Endodermal cell (in vitro differentiated cells): Measurements from ENCODE around the gene SEMA3G. TPM values are rescaled to one million over a fixed set of nuclear protein-coding genes. Genes with fewer than 3 reads are reported as not detected.

Experiments used
- DNase-seq: peaks from one replicate; pipeline ENCODE4 v3.0.0-alpha.2; 2017
- H3K27ac ChIP-seq: 2 replicates; pipeline ENCODE4 v1.5.1; 2013; ENCODE audit warnings: mild to moderate bottlenecking, low read depth, low read length, moderate library complexity
- H3K27me3 ChIP-seq: 2 replicates; pipeline ENCODE4 v1.6.1; 2013; ENCODE audit warnings: mild to moderate bottlenecking, low read length, moderate library complexity; ENCODE audit not compliant: insufficient read depth, control insufficient read depth, poor library complexity, severe bottlenecking
- H3K36me3 ChIP-seq: 2 replicates; pipeline ENCODE4 v1.7.0; 2013; ENCODE audit warnings: mild to moderate bottlenecking, low read length, moderate library complexity; ENCODE audit not compliant: control insufficient read depth, insufficient read depth
- H3K4me1 ChIP-seq: one replicate; pipeline ENCODE4 v1.7.0; 2013; ENCODE audit warnings: low read length; ENCODE audit not compliant: control insufficient read depth, insufficient read depth
- H3K4me3 ChIP-seq: 2 replicates; pipeline ENCODE4 v1.5.1; 2013; ENCODE audit warnings: mild to moderate bottlenecking, low read length, moderate library complexity
- H3K9ac ChIP-seq: 2 replicates; pipeline ENCODE4 v1.6.1; 2013; ENCODE audit warnings: mild to moderate bottlenecking, low read length, moderate library complexity; ENCODE audit not compliant: poor library complexity, severe bottlenecking; ENCODE audit errors: extremely low read depth
- H3K9me3 ChIP-seq: 2 replicates; pipeline ENCODE4 v1.6.1; 2013; ENCODE audit warnings: mild to moderate bottlenecking, low read length, moderate library complexity; ENCODE audit not compliant: control insufficient read depth
- H3K27ac Mint-ChIP-seq: 2 replicates; pipeline ENCODE4 v1.8.0; 2020; ENCODE audit warnings: mixed read lengths
- H3K27me3 Mint-ChIP-seq: 2 replicates; pipeline ENCODE4 v1.8.0; 2021; ENCODE audit warnings: mild to moderate bottlenecking, mixed read lengths; ENCODE audit not compliant: insufficient read depth
- H3K36me3 Mint-ChIP-seq: 2 replicates; pipeline ENCODE4 v1.8.0; 2020; ENCODE audit warnings: low read depth, mixed read lengths
- H3K4me1 Mint-ChIP-seq: 2 replicates; pipeline ENCODE4 v1.8.0; 2020; ENCODE audit warnings: mixed read lengths
- H3K4me3 Mint-ChIP-seq: 2 replicates; pipeline ENCODE4 v1.8.0; 2020; ENCODE audit warnings: mild to moderate bottlenecking, moderate library complexity, mixed read lengths
- H3K9me3 Mint-ChIP-seq: 2 replicates; pipeline ENCODE4 v1.8.0; 2020; ENCODE audit warnings: mild to moderate bottlenecking, mixed read lengths
- WGBS, 2 experiments: methylation state at CpG; one replicate each; pipeline versions ENCODE4 v1.1.5 to v1.1.7; 2013; ENCODE audit warnings: missing lambda C conversion rate in 2 of 2, mixed read lengths in 1 of 2; ENCODE audit not compliant: insufficient coverage in 1 of 2, insufficient read length in 1 of 2; 5-methylcytosine and 5-hydroxymethylcytosine counted together
- total RNA-seq, 2 donors: library from RNA; stranded (reverse); fragmentation: NEBNext Ultra II Directional in 1 of 2; extraction: Animal tissue kit (Norgen Biotek cat#: 25700) in 1 of 2; gene quantifications; 2 replicates in 1 of 2; 3 replicates in 1 of 2; pipeline ENCODE4 v1.2.1, GENCODE V29; 2021
- TF ChIP-seq, protein P1 (sequence below): fragments of 200-600 bp; sonication (generic); conservative IDR thresholded peaks from 2 replicates; pipeline ENCODE4 v1.5.0; 2021; ENCODE audit warnings: antibody characterized with exemption, mild to moderate bottlenecking

SEMA3G gene
- total RNA-seq, 2 donors from 2014 or later = 2.5 to 8.6 TPM

DNA sequence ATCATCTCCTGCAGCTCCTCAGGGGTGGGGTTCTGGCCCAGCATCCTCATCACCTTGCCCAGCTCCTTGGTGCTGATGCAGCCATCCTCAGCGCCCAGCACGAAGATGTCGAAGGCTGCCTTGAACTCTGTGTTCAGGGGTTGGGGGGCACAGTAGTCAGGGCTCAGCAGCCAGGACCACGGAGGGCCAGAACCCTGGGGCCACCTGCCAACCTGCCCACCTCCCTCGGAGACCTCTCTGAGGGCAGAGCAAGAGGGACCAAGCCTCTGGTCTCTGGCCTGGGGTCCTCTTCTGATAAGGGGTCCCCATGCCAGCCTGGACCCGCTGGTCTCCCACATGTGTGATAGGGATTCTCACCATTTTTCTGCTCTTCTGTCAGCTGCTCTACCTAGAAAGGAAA is 7.2 kb upstream of the SEMA3G start:
- peaks cover 11% of the 10 kb centered on the region for H3K36me3 ChIP-seq
- peaks cover 1% of the 10 kb centered on the region for H3K36me3 Mint-ChIP-seq
- H3K9ac ChIP-seq = no peak overlapping the region
- H3K4me3 Mint-ChIP-seq = no peak overlapping the region
- WGBS, 2 experiments = 97 to 98% methylated on average over 6 of the region's 6 CpGs
- no peaks in the 10 kb centered on the region for H3K9me3 Mint-ChIP-seq
- H3K27me3 ChIP-seq = no peaks in the 10 kb centered on the region
- peaks cover 18% of the 10 kb centered on the region for H3K4me1 ChIP-seq
- DNase-seq = no peak
- H3K27ac Mint-ChIP-seq = no peak overlapping the region
- no peaks in the 10 kb centered on the region for H3K9me3 ChIP-seq
- peaks cover 29% of the 10 kb centered on the region for H3K4me1 Mint-ChIP-seq
- H3K4me3 ChIP-seq = peak overlapping the region; percentile 60
- TF ChIP-seq, protein P1, sequence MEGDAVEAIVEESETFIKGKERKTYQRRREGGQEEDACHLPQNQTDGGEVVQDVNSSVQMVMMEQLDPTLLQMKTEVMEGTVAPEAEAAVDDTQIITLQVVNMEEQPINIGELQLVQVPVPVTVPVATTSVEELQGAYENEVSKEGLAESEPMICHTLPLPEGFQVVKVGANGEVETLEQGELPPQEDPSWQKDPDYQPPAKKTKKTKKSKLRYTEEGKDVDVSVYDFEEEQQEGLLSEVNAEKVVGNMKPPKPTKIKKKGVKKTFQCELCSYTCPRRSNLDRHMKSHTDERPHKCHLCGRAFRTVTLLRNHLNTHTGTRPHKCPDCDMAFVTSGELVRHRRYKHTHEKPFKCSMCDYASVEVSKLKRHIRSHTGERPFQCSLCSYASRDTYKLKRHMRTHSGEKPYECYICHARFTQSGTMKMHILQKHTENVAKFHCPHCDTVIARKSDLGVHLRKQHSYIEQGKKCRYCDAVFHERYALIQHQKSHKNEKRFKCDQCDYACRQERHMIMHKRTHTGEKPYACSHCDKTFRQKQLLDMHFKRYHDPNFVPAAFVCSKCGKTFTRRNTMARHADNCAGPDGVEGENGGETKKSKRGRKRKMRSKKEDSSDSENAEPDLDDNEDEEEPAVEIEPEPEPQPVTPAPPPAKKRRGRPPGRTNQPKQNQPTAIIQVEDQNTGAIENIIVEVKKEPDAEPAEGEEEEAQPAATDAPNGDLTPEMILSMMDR = no peak
- H3K27ac ChIP-seq = no peak overlapping the region
- no peaks in the 10 kb centered on the region for H3K27me3 Mint-ChIP-seq

GRCh38 chr3:52451237-52452083 is 6.6 kb upstream of the SEMA3G start:
- no peaks in the 10 kb centered on the region for H3K9me3 Mint-ChIP-seq
- H3K9me3 ChIP-seq = no peaks in the 10 kb centered on the region
- H3K4me1 ChIP-seq = peaks cover 18% of the 10 kb centered on the region
- no peak overlapping the region for H3K4me3 Mint-ChIP-seq
- H3K27ac Mint-ChIP-seq = peak overlapping the region; percentile 38
- TF ChIP-seq, protein P1 = peak; percentile 53
- H3K9ac ChIP-seq = no peak overlapping the region
- peak; percentile 56 for DNase-seq
- H3K36me3 Mint-ChIP-seq = no peaks in the 10 kb centered on the region
- H3K27me3 ChIP-seq = no peaks in the 10 kb centered on the region
- no peaks in the 10 kb centered on the region for H3K27me3 Mint-ChIP-seq
- H3K4me3 ChIP-seq = no peak overlapping the region
- H3K36me3 ChIP-seq = peaks cover 11% of the 10 kb centered on the region
- H3K27ac ChIP-seq = no peak overlapping the region
- 92 to 95% methylated on average over 17 to 24 of the region's 24 CpGs for WGBS, 2 experiments
- peaks cover 25% of the 10 kb centered on the region for H3K4me1 Mint-ChIP-seq

DNA sequence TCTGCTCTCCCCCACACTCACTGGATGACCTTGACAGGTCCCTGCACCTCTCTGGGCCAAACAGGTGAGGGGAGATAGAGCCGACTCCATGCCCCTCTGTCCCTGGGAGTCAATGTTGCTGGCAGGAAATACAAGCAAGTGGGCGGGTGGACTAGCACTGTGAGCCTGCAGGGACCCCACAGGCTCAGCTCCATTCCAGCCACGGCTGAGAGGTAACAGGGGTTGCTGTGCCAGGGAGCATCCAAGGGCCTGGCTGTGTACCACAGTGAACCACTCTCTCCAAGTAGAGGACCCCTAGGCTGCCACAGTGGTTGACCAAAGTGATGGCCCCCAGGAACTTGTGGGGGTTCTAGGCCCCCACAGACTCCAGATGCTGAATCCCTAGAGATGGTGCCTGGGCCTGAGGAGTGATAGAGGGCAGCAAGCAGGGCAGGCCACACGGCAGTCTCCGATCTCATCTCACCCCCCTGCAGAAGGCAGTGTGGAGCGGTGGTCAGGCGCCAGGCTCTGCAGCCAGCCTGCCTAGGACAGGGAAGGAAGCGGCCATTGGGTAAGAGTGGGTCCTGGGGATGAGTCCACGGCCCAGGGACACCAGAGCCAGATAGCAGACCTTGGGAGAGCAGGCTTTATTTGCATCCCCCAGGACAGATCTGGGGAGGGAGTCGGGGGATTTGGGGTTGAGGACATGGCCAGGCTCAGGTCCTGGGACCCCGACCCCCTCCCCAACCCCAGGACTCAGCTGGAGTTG is 5.8 kb upstream of the SEMA3G start:
- no peak overlapping the region for H3K27ac ChIP-seq
- H3K9ac ChIP-seq = no peak overlapping the region
- H3K9me3 Mint-ChIP-seq = no peaks in the 10 kb centered on the region
- H3K36me3 Mint-ChIP-seq = no peaks in the 10 kb centered on the region
- H3K27me3 ChIP-seq = no peaks in the 10 kb centered on the region
- H3K4me3 Mint-ChIP-seq = no peak overlapping the region
- no peaks in the 10 kb centered on the region for H3K9me3 ChIP-seq
- TF ChIP-seq, protein P1 = no peak
- peaks cover 18% of the 10 kb centered on the region for H3K4me1 ChIP-seq
- peak; percentile 44 for DNase-seq
- H3K36me3 ChIP-seq = peaks cover 11% of the 10 kb centered on the region
- H3K27me3 Mint-ChIP-seq = no peaks in the 10 kb centered on the region
- H3K4me1 Mint-ChIP-seq = peaks cover 23% of the 10 kb centered on the region
- H3K4me3 ChIP-seq = no peak overlapping the region
- 94 to 97% methylated on average over 5 to 11 of the region's 11 CpGs for WGBS, 2 experiments
- no peak overlapping the region for H3K27ac Mint-ChIP-seq
